GM21528 (cell line): ENCODE data around the gene CAMK2B.

Source experiments
- ATAC-seq: cut with Tn5 transposase; IDR thresholded peaks from one replicate; pipeline ENCODE4 v1.9.1; 2021; ENCODE audit warnings: mild to moderate bottlenecking, moderate library complexity; ENCODE audit not compliant: unreplicated experiment, low FRiP score

Gene CAMK2B

GRCh38 chr7:44259547-44260457, 65.6 kb downstream of the CAMK2B start:
- ATAC-seq = no peak

- no peak for ATAC-seq
Measured at GRCh38 chr7:44258865-44259546, 66.4 kb downstream of the CAMK2B start.

- ATAC-seq = peak; percentile 1
Measured at GRCh38 chr7:44258423-44258760, 67.0 kb downstream of the CAMK2B start.

- peak; percentile 76 for ATAC-seq
Measured at GRCh38 chr7:44257618-44258422, 67.6 kb downstream of the CAMK2B start.

GRCh38 chr7:44257213-44257612, 68.2 kb downstream of the CAMK2B start:
- no peak for ATAC-seq

- no peak for ATAC-seq
Measured at GRCh38 chr7:44256459-44256858, 68.9 kb downstream of the CAMK2B start.

GRCh38 chr7:44251881-44252280, 73.5 kb downstream of the CAMK2B start:
- ATAC-seq = no peak

GRCh38 chr7:44251269-44251668, 74.1 kb downstream of the CAMK2B start:
- no peak for ATAC-seq

GRCh38 chr7:44249639-44250234, 75.7 kb downstream of the CAMK2B start:
- ATAC-seq = no peak

- no peak for ATAC-seq
Measured at GRCh38 chr7:44247868-44248651, 77.3 kb downstream of the CAMK2B start.

GRCh38 chr7:44246396-44247113, 78.8 kb downstream of the CAMK2B start:
- no peak for ATAC-seq

- no peak for ATAC-seq
Measured at GRCh38 chr7:44244282-44244681, 81.1 kb downstream of the CAMK2B start.

- ATAC-seq = no peak
Measured at GRCh38 chr7:44242091-44242490, 83.3 kb downstream of the CAMK2B start.

- peak; percentile 60 for ATAC-seq
Measured at GRCh38 chr7:44240983-44241510, 84.3 kb downstream of the CAMK2B start.

- no peak for ATAC-seq
Measured at GRCh38 chr7:44240376-44240775, 85.0 kb downstream of the CAMK2B start.

GRCh38 chr7:44239361-44239760, 86.0 kb downstream of the CAMK2B start:
- ATAC-seq = no peak

GRCh38 chr7:44238116-44238695, 87.2 kb downstream of the CAMK2B start:
- ATAC-seq = no peak

GRCh38 chr7:44237696-44238095, 87.7 kb downstream of the CAMK2B start:
- ATAC-seq = no peak

- ATAC-seq = no peak
Measured at GRCh38 chr7:44236333-44236728, 89.1 kb downstream of the CAMK2B start.
